ENCODE measurements around the gene GEMIN5. TPM values are rescaled to one million over a fixed set of nuclear protein-coding genes. Genes with fewer than 3 reads are reported as not detected.
"Not testable (repeated sequence)": the region's sequence is repeated elsewhere in the genome, so short reads cannot be mapped to it uniquely, and the experiment has no call there.

GEMIN5 gene
- total and polyA plus RNA-seq, 2 of the 8 experiments (the other 6 are each of a cell fraction or from before 2014, with no cell fraction given): 12.8 to 47.0 TPM

GRCh38 chr5:154976082-154976481 lies 38.1 kb upstream of the GEMIN5 start:
- not testable (repeated sequence) for FAIRE-seq; H2BK120ac ChIP-seq (replicated peaks; ENCODE audit: low read depth, low read length); H2AK5ac ChIP-seq (ENCODE audit: low read depth, low read length); H3K4me2 ChIP-seq (ENCODE audit: insufficient read depth in 1 of 2, low read depth in 2 of 2, low read length in 2 of 2); H3K4me1 ChIP-seq (replicated peaks in 1 of 4; ENCODE audit: control insufficient read depth in 3 of 4, insufficient read depth in 4 of 4, low read length in 3 of 4); H3K79me2 ChIP-seq (ENCODE audit: control insufficient read depth in 1 of 2, insufficient read depth in 2 of 2, low read length in 2 of 2); H2AFZ ChIP-seq (ENCODE audit: low read length); H3K36me3 ChIP-seq (ENCODE audit: control insufficient read depth in 2 of 4, insufficient read depth in 4 of 4, low read length in 3 of 4); H3K9ac ChIP-seq (replicated peaks in 1 of 4; ENCODE audit: extremely low read depth in 1 of 4, low read depth in 3 of 4, low read length in 3 of 4); H3K27me3 ChIP-seq (replicated peaks in 1 of 4; ENCODE audit: control insufficient read depth in 3 of 4, extremely low read depth in 1 of 4, insufficient read depth in 3 of 4, low read length in 3 of 4); H4K20me1 ChIP-seq (replicated peaks in 1 of 2; ENCODE audit: control insufficient read depth in 1 of 2, insufficient read depth in 2 of 2, low read length in 2 of 2); H3K4me3 ChIP-seq (ENCODE audit: extremely low read depth in 1 of 4, insufficient read depth in 2 of 4, low read depth in 3 of 4, low read length in 4 of 4); H2BK12ac ChIP-seq (ENCODE audit: low read depth, low read length); DNase-seq (ENCODE audit: low read depth in 1 of 2, low spot score in 2 of 2); H3K14ac ChIP-seq (ENCODE audit: insufficient read length); H3K79me1 ChIP-seq (ENCODE audit: low read depth, low read length); H3K18ac ChIP-seq (ENCODE audit: extremely low read depth, low read length); H3K23me2 ChIP-seq (ENCODE audit: low read depth, low read length); H3K27ac ChIP-seq (ENCODE audit: low read depth, low read length); H4K5ac ChIP-seq (ENCODE audit: insufficient read length, low read depth, low read length); H3K9me3 ChIP-seq (ENCODE audit: insufficient read depth in 2 of 2, low read depth in 1 of 2, low read length in 1 of 2); H2BK20ac ChIP-seq (ENCODE audit: low read length); H3K56ac ChIP-seq (replicated peaks; ENCODE audit: insufficient read length, low read depth, low read length); H2BK15ac ChIP-seq (ENCODE audit: low read length); H3K23ac ChIP-seq (ENCODE audit: insufficient read length); H2BK5ac ChIP-seq (ENCODE audit: low read depth, low read length); H4K91ac ChIP-seq (replicated peaks; ENCODE audit: insufficient read length, low read length); H4K8ac ChIP-seq (ENCODE audit: extremely low read depth, insufficient read depth, low read length); H3K4ac ChIP-seq (replicated peaks; ENCODE audit: insufficient read length, low read depth, low read length)
- 95% methylated on average over 8 of the region's 9 CpGs; no CpG with 5 or more reads in 1 of the 2 experiments for WGBS, 2 experiments (ENCODE audit: extremely low coverage in 1 of 2, insufficient coverage in 1 of 2, insufficient read length in 1 of 2, insufficient replicate concordance in 2 of 2, low coverage in 1 of 2, low lambda C conversion rate in 2 of 2, missing lambda C conversion rate in 1 of 2)
- ChIA-PET CTCF (ENCODE audit: partially characterized antibody) (interaction anchor here (0.8 to 18.4 kb wide), 4 partner anchors 9 to 285 kb away, joined by 4 to 471 read pairs (median 42); no protein-coding TSS in a partner anchor), POLR2A (ENCODE audit: partially characterized antibody) (interaction anchor here (0.7 kb wide), 1 partner anchor 9 kb away, joined by 3 read pairs; no protein-coding TSS in a partner anchor)

Measured in H1 (cell line).